Stimulated activated CD8-positive, alpha-beta memory T cell treated with anti-CD3 and anti-CD28 coated beads, Interleukin-12 subunit alpha, Interleukin-12 subunit beta, amount 100 ng/mL, for 4 hours (primary cell): ENCODE measurements around the gene VCAN.

Experiments used
- DNase-seq: peaks from one replicate; pipeline ENCODE4 v3.0.0-alpha.2; 2020; ENCODE audit warnings: low read depth

The VCAN gene

DNA sequence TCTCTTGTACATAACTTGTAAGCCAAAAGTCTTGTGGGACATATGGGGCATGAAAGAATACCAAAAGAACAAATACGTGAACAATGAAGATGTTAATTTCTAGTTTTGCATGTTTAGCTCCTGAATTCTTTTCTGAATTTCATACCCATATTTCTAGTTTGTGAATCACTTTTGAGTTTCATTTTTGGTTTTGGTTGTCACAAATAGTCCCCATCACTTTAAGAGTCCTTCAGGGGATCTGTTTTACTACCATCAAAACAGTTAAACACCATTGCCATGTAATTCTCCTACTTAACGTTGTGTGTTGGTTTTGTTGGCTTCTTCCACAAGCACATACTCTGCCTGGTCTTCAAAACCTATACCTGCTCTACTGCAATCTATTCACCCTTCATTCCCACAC, 27.0 kb downstream of the VCAN start:
- DNase-seq, result no peak

DNA sequence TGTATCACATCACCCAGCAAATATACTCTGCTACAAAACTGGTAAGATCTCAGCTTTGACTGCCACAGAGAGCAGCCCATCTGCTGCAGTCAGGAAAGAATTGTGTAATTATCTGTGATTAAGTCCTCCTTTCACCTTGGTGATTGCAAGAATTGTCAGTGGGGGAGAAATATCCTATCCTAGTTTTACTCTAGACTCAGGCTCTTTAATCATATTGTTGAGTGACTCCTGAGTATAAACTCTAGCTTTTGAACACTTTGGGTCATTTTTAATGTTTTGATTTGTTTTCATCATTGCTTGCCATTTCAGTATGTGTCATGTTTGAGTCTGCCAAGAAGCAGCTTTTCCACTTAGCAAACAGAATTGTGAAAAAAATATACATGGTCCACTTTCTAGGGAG, 32.1 kb downstream of the VCAN start:
- DNase-seq, result no peak

DNA sequence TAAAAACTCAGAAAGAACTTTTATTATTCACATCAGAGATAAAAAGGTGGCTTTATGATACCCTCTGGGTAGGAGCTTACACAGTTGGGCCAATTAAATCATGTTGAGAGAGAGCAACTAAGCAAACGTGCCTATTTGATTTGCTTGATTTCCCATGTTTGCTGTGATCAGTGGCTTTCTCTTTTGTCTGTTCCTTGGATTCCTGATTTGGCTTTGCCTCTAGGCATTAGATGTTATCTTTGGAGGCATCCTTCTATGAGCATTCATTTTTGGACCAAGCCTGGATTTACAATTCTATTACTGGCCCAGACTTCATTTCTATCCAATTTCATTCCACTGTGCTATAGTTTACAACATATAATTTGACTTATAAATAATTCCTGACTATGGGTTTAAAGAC, 35.9 kb downstream of the VCAN start:
- no peak for DNase-seq

DNA sequence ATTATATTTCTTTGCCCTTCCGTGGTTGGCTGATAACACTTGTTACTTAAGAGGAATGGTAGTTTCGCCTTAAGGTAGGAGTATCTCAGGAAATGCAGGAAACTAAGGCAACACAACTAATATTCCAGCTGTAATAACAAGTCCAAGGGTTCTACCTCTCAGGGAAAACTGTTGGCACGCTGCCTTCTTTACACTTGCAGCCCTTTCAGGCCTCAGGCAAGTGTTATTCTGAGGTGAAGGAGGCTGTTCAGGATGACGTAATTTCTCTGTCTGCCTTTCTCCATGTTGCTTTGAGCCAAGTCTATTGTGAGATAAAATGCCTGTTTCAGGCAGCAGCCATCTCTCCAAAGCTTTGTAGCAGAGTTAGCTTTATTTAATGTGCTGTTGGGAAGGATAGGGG, 38.0 kb downstream of the VCAN start:
- DNase-seq, result no peak

DNA sequence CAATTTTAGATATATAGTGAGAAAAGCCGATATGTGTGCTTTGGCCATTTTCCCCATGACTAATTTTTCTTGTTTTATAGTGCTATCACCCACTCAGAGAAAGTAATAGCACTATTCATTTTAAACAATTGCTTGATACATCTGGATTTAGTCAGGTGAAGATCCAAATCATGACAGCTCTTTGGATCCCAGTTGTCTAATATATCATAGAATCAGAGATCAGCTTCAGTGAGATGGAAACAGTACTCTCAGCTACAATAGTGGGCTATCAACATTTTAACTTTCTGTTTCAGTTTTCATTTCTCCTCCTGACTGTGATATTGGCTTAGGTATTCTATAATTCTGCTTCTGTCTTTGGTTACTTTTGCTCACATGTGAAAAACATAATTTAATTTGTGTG, 38.7 kb downstream of the VCAN start:
- DNase-seq, result no peak

DNA sequence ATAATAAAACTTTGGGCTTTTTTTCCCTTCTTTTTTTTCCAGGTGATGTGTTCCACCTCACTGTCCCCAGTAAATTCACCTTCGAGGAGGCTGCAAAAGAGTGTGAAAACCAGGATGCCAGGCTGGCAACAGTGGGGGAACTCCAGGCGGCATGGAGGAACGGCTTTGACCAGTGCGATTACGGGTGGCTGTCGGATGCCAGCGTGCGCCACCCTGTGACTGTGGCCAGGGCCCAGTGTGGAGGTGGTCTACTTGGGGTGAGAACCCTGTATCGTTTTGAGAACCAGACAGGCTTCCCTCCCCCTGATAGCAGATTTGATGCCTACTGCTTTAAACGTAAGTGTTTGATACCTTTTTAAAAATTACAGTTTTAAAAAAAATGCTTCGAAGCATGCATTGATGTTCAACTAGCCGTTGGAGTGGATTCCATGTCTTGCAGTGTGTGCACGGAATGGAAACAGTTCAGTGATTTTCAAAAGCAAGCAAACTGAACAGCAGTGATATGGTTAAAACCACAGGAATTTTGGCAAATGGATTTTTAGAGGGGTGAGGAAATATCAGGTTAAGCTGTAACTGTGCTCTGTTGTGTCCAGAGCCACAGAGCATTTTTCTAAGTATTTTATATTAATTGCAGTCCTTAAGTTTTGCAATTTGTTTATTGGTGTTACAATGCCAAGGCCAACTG, 40.7 kb downstream of the VCAN start:
- no peak for DNase-seq

DNA sequence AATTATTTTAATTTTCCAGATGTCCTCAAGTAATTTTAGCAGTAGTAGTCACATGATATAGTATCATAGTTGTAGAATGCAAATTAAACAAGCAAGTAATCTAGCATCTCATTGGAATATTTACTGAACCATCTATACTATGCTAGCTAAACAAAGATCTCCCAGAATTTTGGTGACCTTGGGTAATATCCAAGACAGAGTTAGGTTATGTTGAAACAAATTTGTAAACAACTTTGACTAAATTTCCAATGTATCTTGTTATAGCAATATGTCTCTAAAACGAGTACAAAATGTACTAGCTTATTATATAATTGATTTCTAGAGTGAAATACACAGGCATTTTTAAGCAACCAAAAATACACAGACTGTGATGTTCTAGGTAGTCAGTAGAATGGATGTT, 41.5 kb downstream of the VCAN start:
- DNase-seq, result no peak

DNA sequence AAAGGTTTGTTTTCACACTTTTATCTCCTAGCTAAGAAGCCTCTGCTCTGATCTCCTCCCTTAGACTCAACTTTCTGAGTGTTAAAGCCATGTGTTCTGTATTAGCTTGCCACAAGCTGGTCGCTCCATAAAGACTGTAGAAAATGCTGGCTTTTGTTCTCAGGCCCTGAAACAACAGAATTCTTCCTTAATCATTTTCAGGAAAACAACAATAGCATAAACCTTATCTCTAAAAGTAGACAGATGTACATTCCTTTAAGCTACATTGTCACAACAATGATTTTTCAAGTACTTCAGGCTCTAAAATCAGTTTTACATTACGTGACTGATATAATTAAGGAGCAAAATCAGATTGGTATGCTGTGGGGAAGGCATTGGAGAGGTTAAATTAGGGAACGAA, 41.9 kb downstream of the VCAN start:
- no peak for DNase-seq

DNA sequence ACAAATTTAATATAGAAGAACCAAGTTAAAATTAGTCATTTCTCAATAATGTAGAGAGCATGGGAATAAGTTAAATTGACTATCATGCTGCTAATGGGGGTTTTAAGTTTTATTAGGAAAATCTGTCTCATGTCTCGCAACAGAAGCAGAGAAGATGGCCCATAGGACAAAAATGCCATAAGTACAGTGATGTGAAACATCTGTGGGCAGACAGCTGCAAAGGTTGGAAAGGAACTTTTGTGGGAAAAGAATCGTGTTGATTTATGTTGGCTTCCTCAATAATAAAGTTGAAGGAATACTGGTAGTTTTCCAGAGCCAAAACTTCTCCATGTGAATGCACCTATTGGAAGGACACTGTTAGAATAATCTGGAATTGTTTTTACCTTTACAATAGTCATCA, 44.8 kb downstream of the VCAN start:
- no peak for DNase-seq

DNA sequence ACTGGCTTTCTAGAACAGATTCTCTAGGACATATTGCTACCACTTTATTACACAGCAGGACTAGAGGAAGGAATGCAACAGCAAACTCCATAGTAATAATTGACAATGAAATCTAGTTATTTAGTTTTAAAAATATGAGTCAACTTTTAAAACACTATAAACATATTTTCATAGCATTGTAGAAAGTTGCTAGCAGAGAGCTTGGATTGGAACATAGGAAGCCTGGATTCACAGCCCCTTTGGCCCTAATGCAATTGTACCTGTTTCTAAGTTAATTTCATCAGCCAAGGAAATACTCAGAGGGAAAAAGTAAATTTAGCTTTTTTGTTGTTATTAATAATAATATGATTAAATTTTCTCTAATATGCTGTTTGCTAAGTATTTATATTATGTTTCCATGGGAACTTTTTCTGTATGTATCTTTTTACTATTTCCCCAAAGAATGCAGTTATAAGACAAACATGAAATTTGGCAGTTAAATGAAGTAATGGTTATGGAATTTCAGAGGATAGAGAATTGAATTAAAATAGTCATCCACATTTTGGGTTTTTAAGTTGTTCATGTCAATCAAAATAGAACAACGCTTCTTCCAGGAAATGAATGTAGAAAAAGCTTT, 45.6 kb downstream of the VCAN start:
- DNase-seq, result no peak

DNA sequence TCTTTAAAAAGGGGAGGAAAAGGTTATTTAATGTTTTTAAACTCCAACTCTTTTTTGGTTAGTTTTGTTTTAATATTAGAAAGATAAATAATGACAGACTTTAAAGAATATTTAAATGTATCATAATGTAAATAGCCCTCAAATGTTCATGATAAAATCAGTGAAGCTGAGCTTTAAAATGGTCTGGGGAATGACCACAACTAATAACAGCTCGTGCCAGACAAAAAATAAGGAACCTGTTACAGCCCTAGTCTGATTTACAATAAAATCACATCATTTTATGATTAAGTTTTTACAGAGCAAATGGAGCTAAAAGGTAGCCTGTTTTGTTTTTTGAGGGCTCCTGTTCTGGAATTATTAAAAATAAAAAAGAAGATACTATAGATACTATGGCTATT, 46.1 kb downstream of the VCAN start:
- no peak for DNase-seq

DNA sequence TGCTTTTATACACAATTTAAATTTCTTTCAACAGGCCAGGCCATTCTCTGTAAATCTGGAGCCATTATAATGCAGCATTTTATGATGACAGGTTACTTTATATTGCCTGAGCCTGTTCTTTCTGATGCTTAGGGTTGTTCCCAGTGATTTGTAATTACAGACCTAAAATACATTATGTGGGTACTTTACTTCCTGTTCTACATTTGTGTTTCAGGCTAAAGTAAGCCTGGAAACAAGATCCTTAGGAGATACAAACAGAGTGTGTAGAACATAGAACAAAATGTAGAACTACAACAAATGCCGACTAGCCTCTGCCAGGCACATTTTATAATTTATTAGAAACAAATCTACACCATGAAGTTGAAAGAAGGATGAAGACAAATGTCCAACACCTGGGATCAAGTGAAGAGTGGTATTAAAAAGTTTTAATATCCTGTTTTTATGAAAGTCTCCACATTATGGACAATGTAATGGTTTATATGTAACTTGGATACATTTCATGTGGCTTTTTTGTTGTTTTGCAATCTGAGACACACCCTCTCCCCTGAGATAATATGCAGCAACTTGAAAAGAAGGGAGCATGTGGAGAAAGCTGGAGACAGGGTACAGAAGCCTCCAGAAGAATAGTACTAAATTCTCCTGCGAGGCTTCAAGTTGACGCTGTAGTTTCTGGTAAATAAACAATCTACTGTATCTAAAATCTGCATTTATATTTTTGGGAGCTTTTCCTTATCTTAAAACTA, 46.9 kb downstream of the VCAN start:
- DNase-seq, result no peak

DNA sequence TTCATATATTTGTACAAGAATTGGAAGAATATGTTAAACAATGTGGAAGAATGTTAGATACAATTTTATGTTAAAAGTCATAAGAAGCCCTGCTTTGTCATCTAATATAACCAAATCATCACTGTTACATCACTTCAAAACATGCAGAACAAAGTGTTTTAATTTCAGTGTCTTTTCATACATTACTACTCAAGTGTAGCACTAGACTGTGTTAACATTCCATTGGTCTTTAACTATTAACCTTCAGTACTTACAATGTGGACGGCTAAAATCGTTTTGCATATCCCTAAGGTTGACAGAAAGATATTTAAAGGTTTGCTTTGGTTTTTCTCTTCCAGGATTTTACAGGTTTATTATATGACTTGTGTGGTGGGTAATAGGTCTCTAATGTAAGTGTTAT, 50.9 kb downstream of the VCAN start:
- no peak for DNase-seq

DNA sequence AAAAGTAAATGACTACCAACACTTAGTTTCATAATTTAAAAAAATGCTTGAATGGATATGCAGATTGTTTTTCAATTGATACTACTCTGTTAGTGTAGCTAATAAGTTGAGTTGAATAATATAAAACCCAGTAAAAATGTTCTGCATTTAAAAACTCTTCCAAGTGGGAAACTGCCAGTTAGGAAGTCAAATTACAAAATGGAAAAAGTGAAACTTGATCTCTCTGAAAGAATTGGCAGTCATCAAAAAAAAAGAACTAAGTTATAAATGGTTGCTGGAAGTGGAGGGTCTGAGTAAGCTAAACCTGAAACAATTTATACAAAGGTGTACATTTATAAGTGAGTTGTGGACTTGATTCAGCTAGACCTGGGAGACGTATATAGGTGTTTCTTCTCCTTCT, 52.4 kb downstream of the VCAN start:
- DNase-seq, result no peak

DNA sequence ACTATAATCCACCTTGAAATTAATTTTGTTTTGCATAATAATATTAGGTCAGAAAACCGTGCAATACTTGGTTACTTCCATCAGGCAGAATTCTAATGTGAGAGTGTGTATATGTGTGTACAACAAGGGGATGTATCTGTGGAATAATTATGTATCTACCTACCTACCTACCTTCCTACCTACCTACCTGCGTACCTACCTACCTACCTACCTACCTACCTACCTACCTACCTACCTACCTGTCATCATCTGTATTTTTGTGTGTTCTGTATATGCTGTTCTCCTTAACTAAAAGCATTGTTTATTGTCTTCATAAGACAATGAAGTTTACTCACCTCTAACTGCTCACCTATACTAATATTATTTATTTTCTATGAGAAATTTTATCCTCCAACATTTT, 52.8 kb downstream of the VCAN start:
- DNase-seq, result no peak

DNA sequence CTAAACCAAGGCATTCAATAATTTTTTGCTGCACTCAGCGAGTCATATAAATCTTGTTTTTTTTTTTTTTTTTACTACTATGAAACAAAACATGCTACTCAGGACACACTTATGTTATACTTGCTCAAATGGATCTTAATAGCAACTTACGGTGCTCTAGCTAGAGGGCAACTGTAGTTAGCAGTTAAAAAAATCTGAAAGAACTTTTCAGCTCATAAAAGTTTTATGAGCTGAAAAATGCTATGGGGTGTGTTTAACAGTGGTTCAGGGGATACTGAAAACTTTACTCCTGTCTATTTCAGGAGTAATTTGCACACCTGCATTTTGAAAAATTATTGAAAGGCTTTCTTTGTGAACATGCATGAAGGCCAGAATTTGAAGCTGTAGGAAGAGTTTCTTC, 53.4 kb downstream of the VCAN start:
- DNase-seq, result no peak

DNA sequence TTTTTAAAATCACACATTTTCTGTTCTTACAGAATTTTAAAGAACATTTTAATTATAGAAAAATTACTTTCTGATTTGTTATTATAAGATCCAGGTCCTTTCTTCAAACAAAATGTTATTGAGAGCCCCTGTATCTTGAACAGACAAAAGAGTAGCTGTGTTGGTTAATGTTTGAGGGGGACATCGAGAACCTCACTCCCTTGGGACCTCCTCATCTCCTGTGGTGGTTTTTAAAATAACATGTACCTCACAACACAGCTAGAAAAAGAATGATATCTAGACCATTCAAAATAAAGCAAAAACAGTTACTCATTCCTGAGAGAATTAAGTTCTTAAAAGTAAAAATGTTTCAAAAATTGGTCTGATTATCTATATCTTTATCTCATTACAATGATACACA, 54.7 kb downstream of the VCAN start:
- no peak for DNase-seq

DNA sequence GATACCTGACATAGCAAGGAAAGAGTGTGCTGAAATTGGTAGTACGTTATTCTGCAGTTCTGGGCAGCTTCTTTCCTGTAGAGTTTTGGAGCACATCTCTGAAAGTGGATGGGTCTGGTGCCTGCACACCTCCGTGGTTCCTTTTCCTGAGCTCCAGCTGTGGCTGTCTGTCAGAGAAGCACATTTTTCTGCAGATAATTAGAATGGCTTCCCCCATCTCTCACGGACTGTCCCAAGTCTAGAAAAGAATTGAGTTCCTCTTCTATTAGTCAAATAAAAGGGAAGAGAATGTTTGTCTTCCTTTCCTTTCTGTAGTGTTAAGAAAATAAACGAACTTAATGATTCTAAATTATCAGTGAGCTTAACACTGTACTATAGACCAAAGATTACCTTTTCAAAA, 55.7 kb downstream of the VCAN start:
- no peak for DNase-seq

DNA sequence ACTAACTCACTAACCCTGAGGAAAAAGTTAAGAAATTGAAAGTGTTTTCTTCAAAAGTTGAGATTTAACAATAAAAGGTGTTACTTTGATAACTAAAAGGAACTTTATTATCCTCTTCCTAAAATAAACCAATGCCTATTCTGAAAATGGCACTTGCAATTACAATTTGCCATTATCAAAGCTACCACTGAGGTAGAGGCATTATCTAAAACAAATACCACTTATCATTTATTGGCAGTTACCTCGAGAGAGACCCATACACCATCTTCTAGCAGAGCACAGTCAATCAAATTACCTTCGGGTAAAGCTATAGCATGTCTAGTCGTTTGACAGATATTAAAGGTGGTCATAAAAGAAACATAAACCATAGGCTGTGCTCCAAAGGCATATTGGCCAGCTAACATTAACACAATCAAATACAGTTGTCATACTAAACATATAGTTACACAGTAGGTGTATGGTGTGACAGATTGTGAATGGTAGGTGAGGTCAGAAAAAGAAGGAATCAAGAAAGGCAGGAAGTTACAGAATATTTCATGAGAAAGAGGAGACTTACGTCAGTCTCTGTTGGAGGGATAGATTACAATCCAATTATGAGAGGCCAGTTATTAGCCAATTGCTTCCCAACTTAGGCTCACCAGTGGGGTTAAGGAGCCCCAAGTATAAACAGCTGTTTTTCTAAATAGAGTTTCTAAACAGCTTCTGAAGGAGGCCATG, 56.3 kb downstream of the VCAN start:
- DNase-seq, result no peak

DNA sequence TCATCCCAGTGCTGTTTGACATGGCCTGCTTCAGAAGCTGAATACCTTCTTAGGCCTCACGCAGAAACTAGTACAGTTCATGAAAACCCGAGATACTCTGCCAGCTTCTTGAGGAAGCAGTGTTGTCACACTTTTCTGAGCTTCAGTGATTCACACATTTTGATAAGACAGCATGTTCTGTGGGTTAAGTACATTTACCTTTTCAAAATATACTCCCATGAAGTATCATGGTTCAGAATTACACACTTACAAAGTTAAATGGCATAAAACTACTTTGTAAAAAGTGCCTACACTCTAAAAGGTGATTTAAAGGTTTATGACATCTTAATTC, 56.9 kb downstream of the VCAN start:
- DNase-seq, result no peak

DNA sequence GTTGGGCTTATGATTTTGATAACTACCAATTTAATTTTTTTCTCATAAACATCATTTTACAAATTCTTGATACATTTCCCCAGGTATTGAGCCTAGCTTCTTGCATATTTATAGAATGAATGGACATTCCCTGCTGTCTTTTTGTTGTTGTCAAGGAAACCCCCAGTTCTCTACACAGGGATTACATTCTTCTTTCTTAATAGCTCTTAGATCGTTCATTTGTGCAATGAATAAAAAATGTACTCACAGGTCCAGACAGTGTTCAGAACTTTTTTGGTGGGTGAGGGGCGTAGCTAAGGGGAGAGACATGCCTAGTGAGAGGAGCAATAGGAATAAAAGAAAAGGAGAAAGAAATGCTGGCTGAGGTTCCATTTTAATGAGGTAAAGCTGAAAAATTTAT, 58.6 kb downstream of the VCAN start:
- no peak for DNase-seq

DNA sequence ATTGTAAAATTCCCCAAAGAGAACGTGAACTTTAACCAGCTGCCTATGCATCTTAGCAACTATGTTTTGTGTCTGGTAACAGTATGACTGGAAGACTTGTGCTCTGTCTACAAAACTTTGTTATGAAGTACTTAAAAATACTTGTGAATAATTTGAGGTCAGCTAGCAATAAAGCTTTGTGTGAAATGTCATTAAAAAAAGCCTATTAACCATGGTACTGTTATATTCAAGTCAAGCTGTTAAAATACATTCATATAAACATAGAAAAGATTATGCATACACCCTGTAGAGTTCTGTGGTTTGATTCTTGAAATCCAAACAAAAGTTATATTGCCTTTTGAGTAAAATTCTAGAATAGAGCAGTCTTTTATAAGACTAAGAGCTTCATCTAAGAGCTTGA, 60.1 kb downstream of the VCAN start:
- no peak for DNase-seq

DNA sequence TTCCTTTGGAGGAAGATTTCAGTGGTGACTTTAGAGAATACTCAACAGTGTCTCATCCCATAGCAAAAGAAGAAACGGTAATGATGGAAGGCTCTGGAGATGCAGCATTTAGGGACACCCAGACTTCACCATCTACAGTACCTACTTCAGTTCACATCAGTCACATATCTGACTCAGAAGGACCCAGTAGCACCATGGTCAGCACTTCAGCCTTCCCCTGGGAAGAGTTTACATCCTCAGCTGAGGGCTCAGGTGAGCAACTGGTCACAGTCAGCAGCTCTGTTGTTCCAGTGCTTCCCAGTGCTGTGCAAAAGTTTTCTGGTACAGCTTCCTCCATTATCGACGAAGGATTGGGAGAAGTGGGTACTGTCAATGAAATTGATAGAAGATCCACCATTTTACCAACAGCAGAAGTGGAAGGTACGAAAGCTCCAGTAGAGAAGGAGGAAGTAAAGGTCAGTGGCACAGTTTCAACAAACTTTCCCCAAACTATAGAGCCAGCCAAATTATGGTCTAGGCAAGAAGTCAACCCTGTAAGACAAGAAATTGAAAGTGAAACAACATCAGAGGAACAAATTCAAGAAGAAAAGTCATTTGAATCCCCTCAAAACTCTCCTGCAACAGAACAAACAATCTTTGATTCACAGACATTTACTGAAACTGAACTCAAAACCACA, 67.4 kb downstream of the VCAN start:
- DNase-seq, result no peak
